ENCODE measurements around the gene AR.

GRCh38 chrX:67500617-67501016 is 43.2 kb upstream of the AR start:
- TF ChIP-seq CTCF (IDR thresholded peaks at IDR 0.05; ENCODE audit: insufficient read depth, low read length, poor library complexity, severe bottlenecking) (no peak), EZH2phosphoT487 (conservative IDR thresholded peaks at IDR 0.05; ENCODE audit: low read length) (no peak)

Measured in SU-DHL-6 (cell line).